HG03520 (cell line): ENCODE results near the gene ZNF304.

Experiments
- ATAC-seq: cut with Tn5 transposase; IDR thresholded peaks from one replicate; pipeline ENCODE4 v1.9.1; 2021; ENCODE audit warnings: mild to moderate bottlenecking, moderate library complexity; ENCODE audit not compliant: unreplicated experiment

The ZNF304 gene

DNA sequence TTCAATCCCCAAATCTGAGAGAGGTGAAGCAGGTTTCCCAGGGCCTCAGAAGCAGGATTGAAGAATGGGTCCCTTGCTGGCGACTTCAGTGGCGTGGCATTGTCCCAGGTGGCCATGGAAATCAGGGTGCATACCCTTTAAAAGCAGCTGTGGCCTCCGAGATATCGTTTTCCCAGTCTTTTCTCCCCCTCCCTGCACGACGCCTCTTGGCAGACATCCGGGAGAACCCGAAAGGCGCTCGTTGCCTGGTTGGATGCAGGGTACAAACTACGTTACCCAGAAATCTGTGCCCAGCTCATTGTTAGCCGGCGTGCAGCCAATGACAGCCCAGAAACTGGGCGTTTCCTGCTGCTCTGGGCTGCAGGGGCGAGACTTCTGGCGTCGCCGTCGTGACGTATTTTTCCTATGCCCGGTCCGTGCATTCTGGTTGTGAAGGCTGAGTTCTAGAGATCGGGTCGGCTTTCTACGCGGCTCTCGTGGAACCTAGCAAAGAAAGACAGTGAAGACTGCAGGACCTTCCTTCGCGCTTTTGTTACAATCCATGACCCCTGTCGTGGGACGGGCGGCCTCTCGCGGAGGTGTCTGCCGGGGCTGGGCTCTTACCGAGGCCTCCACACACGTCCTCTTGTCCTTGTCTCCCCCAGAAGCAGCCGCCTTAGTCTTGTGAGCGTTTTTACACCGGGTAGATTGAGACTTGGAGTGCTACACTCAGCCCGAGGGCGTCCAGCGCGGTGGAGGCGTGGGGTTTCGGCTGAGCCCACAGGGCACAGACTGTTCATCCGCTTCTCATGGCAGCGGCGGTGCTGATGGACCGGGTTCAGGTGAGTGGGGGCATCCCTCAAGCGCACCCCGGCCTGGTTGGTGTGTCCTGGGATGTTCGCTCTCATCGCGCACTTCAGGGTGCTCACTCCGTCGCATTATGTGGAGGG is at the start of gene ZNF304:
Gene ZNF304, plus strand, starts transcription at position 395 of the 929 bp plus-strand sequence. Its CDS starts 394 bp downstream, at position 789.
- ATAC-seq, result peak; percentile 89

DNA sequence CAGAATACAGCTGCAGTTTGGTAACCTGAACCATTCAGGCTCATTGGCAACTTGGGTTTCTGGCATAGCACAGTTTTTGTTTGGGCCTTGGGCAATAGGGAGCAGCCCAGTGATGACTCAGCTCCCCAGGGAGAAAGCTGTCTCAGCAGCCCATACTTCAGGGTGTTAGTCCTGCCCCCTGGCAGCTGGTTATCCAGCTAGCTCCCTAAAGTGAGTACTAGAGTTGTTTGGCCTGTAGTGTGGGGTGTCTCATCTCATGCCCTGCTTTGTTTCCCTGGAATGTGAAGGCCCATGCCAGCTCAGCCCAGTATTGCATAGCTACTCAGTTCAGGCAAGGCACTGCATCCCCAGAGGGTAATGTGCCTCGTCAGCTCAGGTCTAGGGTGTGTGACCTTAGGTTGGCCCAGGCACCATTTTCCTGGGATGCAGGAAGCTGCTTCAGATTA is 49.0 kb upstream of the ZNF304 start:
- ATAC-seq, result no peak

DNA sequence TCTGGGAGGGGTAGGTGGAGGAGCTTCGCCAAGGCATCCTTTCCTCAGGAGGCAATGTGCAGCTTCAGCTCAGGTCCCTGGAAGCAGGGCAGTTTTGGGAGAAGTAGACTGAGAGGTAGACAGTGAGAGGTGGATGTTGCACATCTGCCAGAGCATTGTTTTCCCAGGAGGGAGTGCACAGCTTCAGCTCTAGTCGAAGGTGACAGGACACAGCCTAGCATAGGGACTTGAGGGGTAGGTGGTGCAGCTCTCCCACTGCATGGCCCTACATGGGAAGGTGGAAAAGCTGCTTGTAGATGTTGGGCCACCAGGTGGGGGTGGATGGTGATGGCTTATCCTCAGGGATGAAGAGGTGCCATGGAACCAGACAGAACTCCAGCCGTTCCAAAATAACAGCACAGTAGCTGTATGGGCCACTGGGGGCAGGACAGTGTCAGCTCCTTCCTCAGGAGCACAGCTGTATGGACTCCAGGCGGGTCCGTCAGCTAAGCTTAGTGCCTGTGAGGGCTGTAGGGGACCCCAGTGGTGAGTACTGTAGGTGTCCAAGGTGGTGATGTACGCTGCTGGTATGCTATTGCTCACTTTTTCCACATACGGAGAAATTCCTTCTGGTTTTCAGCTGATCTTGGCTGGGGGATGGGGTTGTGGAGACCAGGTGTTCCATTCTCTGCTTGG is 48.2 kb upstream of the ZNF304 start:
- no peak for ATAC-seq

DNA sequence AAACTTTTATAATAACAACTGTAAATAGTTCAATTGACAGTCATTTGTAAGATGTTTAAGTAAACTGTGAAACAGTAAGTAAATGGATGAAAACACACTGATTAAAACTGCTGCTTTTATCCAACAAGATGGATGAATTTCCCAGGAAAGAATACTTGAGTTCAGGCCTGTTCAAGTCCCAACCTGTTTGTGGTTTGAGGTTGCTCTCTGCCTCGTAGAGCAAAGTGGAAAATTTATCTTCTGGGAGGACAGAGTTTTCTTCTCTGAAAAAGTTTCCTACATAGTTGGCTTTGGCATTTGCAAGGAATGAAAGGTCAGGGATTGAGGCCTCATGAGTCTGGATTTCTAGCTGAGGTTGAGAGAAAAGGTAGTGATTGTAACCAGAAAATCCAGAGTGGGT is 46.0 kb upstream of the ZNF304 start:
- no peak for ATAC-seq

DNA sequence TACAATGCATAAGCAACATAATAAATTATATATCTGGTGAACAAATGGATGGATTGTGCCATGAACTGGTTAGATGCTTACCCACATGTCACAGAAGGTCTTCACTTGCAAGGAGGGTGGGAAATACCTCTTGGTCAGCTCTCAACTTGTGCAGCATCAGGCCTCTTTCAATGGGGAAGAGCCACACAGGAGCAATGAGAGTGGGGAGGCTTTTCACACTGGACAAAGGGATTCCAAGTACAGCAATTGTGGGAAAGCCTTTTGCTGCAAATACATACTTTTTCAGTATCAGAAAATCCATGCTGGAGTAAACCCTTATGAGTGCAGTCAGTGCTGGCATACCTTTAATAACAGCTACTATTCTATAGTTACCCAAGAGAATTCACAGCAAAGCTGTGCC is 42.6 kb upstream of the ZNF304 start:
- ATAC-seq, result no peak

DNA sequence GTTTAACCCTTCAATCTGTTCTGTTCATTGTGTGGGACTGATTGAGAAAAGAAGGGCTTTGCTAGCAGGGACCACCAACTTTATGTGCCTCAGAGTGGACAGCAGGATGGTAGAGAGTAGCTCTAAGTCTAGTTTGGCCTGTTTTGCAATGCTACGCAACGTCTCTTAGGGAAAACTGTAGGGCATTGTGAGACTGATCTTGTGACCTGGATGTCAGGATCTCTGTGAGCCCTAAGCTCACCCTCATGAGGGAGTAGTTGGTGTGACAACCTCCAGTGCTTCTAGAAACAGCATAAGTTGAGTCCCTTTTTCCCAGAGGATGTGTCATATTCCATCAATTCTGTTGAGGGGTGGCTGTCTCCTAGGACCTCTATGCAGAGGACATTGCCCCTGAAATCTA is 40.3 kb upstream of the ZNF304 start:
- ATAC-seq, result no peak

DNA sequence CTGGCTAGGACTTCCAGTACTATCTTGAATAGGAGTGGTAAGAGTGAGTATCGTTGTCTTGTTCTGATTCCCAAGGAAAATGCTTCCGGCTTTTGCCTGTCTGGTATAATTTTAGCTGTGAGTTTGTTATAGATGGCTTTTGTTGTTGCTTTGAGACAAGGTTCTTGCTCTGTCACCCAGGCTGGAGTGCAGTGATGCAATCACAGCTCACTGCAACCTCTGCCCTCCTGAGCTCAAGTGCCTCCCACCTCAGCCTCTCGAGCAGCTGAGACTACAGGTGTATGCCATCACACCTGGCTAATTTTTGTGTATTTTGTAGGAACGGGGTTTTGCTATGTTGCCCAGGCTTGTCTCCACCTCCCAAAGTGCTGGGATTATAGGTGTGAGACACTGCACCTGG is 36.9 kb upstream of the ZNF304 start:
- no peak for ATAC-seq

DNA sequence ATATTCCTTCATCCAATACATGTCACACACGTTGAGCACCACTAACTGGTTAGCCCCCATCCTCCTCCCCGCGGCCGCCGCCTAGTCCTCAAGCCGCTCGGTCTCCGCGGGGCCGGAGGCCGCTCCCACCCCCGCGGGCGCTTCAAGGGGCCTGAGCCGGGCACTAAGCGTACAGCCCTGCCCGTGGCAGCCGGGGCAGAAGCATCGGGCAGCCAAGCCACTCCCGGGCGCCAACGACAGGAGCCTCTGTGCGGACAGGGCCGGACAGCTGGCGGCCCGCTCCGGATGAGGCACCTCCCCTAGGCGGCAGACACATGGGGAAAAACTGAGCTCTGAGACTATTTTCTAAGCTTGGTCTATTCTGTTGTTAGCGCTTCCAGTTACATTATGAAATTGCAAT is 33.6 kb upstream of the ZNF304 start:
- ATAC-seq, result no peak

DNA sequence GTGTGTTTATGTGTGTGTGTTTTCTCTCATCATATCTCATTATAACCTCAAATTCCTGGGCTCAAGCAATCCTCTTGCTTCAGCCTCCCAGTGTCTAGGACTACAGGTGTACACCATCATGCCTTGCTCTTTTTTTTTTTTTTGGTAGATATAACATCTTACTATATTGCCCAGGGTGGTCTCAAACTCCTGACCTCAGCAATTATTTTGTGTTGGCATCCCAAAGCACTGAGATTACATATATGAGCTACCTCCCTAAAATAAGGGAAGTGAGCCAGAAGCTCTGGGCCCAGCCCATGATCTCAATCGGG is 31.2 kb upstream of the ZNF304 start:
- no peak for ATAC-seq

DNA sequence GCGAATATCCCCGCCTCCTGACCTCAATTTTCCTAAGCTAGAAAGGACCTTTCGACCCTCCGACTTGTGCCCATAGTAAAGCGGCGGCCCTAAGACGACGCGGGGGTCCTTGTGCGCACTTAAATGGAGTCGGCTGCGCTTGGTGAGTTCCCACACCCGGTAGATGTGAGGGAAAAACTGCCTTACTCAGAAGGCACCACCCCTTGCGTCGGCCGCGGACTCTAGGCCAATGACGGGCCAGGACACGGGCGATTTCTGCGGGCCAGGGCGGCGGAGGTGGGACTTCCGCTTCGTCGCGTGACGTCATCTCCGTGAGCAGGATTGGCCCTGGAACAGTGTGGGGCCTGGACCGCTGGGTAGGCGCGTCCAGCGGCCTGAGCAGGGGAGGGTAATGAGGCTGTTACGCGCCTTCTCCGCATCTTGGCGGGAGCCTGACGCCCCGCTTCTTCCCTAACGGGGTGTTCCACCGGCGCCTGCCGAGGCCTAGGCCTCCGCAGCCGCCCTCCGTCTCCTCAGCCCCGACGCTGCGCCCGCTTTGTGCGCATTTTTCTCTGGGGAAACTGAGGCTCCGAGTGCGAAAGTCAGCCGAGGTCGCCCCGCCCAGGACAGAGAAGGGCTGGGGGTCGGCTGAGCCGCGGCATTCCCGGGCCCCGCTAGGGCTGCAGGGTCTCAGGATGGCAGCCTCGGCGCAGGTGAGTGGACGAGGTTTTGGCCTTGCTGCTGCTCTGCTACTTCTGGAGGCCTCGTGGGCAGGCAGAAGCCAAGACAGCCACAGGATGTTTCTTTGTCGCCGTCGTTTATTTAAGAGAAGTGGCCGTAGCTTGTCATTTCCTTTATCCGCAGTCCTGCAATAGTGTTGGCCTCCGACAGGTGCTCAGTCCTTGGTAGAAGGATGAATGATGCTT is 30.6 kb upstream of the ZNF304 start, which contains the start of gene ZNF543:
Gene ZNF543, plus strand, starts transcription at position 293 of the 905 bp plus-strand sequence. Its CDS starts 382 bp downstream, at position 675.
- ATAC-seq, result peak; percentile 95

DNA sequence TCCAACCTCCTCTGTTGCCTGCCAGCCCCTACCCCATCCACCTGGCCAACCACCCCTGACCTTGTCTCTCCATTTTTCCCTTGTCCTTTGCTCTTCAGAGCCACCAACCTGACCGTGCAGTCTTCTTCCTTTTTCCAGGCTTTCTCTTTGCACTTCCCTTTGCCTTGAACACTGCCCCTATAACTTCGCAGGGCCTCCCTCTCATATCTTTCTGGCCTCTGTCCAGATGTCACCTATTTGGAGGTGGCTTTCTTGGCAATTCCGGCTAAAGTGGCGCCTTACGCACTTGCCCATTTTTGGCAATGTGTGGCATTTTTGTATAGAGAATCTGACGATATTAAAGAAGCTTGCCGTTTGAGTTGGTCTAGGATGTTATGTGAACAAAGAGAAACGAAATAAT is 30.0 kb upstream of the ZNF304 start:
- ATAC-seq, result no peak

DNA sequence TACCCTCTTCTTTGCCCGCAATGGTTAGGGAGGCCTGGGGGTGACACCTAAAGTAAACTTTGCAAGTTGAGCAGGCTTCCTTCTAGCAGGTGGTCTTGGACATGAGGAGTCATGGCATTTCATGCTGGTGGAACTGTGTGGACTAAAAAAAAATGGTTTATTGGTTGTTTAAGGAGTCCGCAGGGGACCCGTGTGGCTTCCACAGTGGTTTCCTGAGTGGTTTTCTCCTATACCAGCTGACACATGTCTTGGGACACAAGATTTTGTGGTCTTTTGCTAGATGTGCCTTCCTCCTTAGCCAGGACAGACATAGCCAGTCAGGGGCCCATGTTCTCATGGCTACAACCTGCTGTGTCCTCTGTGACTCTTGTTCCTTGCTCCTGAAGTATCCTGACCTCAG is 29.3 kb upstream of the ZNF304 start:
- ATAC-seq, result no peak

DNA sequence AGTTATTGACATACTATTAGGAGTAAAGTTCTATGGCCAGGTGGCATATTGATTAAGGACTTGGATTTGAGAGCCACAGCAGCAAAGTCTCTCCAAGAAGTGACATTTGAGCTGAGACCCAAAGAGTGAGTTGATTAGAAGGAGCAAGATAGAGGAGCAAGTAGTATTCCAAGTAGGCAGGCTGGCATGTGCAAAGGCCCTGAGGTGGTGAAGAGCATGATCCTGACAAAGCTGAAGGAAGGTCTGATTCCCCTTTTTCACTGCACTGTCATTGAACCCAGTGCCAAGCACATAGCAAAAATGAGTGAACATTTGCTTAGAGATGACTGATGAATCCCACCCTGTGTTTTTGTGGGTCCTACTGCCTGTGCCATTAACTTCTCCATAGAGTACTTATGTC is 26.1 kb upstream of the ZNF304 start:
- ATAC-seq, result no peak

DNA sequence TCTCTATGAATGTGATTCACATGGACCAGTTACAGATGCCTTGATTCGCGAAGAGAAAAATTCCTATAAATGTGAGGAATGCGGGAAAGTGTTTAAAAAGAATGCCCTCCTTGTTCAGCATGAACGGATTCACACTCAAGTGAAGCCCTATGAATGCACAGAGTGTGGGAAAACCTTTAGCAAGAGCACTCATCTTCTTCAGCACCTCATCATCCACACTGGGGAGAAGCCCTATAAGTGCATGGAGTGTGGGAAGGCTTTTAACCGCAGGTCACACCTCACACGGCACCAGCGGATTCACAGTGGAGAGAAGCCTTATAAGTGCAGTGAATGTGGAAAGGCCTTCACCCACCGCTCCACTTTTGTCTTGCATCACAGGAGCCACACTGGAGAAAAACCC is 23.1 kb upstream of the ZNF304 start:
- no peak for ATAC-seq

DNA sequence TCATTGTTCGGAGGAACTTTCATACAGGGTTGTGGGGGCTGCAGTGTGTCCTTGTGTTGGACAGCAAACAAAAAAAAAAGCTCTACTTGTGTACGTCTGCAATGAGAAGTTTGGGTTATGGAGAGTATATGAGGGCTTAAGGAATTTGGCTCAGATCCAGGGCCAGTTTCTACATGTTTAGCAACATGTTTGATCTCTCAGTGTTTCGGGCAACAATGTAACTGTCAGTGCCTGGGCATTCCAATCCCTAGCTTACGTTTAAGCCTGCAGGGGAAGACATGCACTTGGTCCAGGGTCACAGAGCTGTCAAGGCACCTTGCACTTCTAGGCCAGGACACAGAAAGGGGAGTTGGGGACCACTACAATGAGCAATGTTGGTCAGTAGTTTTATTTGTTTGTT is 16.9 kb upstream of the ZNF304 start:
- ATAC-seq, result no peak

DNA sequence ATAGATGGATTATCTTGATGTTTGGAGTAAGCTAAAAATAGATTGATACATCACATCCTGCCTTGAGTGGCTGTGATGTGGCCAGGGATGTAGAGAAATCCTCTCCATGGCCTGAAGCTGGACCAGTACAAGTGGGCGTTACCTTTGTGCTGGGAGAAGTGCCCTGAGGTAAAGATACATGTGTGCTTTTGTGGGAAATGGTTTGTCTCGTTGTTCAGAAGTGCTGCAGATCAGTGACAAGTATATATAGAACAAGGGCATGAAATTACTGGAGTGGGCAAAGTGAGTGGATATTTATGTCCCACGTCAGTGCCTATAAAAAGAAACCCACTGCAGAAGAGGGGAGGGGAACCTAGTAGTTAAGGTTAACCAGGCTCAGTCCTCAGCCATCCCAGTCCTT is 12.2 kb upstream of the ZNF304 start:
- no peak for ATAC-seq

DNA sequence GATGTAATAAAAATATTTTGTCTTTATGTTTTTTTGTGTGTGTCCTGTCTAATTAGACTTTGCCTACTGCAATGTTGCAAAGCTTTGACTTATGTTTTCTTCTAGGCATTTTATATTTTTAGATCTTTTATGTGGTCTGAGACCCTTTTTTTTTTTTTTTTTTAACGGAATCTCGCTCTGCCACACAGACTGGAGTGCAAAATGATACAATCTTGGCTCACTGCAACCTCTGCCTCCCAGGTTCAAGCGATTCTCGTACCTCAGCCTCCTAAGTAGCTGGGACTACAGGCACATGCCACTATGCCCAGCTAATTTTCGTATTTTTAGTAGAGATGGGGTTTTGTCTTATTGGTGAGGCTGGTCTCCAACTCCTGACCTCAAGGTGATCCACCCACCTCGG is 8.5 kb upstream of the ZNF304 start:
- ATAC-seq, result no peak

DNA sequence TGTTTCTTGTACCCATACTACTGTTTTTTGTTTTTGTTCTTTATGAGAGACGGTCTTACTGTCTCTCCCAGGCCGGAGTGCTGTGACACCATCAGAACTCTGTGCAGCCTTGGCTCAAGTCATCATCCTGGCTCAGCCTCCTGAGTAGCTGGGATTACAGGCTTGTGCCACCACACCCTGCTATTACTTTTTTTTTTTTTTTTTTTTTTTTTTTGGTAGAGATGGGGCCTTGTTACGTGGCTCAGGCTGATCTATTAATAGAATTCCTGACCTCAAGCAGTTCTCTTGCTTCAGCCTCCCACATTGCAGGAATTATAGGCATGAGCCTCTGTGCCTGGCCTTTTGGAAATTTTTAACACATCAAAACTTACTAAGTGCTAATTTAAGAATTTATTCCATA is 2.9 kb upstream of the ZNF304 start:
- no peak for ATAC-seq

DNA sequence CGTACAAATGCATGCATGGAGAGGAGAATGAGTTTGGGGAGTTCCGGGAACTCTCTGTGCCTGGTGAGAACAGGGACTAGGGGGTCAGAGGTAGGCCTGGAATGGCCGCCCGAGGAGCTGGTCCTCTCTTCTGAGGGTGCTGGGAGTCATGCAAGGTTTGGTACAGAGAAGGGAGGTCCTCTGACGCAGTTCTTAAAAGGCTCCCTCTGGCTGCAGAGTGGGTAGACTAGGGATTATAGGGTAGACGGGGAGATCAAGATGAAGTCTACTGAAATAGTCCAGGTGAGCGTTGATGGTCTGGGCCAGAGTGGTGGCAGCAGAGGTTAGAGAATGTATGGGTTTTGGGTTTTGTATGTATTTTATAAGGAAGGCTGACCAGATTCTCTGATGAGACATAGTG is 796 bp downstream of the ZNF304 start:
- ATAC-seq, result no peak

DNA sequence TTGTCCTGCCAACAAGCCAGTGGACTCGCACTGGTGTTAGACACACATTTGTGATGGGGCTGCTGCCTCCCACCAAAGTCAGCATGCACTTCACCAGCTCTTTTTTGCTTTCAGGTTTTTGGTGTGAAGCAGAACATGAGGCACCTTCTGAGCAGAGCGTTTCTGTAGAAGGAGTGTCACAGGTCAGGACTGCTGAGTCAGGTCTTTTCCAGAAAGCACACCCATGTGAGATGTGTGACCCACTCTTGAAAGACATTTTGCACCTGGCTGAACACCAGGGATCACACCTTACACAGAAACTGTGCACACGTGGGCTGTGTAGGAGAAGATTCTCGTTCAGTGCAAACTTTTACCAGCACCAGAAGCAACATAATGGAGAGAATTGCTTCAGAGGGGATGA is 4.8 kb downstream of the ZNF304 start:
- ATAC-seq, result no peak

DNA sequence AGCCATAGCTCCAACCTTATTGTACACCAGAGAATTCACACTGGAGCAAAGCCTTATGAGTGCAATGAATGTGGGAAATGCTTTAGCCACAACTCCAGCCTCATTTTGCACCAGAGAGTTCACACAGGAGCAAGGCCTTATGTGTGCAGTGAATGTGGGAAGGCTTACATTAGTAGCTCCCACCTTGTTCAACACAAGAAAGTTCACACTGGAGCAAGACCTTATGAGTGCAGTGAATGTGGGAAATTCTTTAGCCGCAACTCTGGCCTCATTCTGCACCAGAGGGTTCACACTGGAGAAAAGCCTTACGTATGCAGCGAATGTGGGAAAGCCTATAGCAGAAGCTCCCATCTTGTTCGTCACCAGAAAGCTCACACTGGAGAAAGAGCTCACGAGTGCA is 6.3 kb downstream of the ZNF304 start:
- no peak for ATAC-seq
